ENCODE results near the gene STAM. TPM values are rescaled to one million over a fixed set of nuclear protein-coding genes. Genes with fewer than 3 reads are reported as not detected.

STAM gene
- total RNA-seq, 1 donor from 2014 or later, result 27.8 TPM

GRCh38 chr10:17685233-17685840 is 41.4 kb downstream of the STAM start:
- H3K9me3 Mint-ChIP-seq (ENCODE audit: low read depth), result no peaks in the 10 kb centered on the region
- H3K27me3 Mint-ChIP-seq, result no peaks in the 10 kb centered on the region

DNA sequence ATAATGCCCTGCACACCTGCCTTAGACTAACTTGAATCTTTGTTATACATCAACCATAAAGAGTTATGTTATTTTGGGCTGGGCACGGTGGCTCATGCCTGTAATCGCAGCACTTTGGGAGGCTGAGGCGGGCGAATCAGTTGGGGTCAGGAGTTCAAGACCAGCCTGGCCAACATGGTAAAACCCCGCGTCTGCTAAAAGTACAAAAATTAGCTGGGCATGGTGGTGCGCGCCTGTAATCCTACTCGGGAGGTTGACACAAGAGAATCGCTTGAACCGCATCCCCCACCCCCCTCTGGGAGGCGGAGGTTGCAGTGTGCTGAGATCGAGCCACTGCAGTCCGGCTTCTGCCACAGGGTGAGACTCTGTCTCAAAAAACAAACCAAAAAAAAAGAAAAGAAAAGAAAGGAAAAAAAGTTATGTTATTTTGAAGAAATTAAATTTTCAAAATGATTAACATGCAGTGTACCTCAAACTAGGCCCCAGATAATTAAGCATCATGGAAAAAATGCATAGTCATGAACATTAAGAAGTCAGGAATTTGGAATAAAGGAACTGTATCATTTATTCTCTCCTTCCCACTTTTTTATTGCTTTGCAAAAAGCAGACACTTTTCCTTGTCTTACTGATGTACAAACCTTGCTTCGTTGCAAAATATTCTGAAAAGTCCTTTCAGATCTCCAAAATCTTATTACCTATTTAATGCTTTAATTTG is 43.3 kb downstream of the STAM start:
- Mint-ChIP-seq H3K27ac (no peak overlapping the region), H3K4me1 (ENCODE audit: low read depth) (peaks cover 5% of the 10 kb centered on the region)
- TF ChIP-seq, protein P1, sequence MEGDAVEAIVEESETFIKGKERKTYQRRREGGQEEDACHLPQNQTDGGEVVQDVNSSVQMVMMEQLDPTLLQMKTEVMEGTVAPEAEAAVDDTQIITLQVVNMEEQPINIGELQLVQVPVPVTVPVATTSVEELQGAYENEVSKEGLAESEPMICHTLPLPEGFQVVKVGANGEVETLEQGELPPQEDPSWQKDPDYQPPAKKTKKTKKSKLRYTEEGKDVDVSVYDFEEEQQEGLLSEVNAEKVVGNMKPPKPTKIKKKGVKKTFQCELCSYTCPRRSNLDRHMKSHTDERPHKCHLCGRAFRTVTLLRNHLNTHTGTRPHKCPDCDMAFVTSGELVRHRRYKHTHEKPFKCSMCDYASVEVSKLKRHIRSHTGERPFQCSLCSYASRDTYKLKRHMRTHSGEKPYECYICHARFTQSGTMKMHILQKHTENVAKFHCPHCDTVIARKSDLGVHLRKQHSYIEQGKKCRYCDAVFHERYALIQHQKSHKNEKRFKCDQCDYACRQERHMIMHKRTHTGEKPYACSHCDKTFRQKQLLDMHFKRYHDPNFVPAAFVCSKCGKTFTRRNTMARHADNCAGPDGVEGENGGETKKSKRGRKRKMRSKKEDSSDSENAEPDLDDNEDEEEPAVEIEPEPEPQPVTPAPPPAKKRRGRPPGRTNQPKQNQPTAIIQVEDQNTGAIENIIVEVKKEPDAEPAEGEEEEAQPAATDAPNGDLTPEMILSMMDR (IDR thresholded peaks at IDR 0.05; ENCODE audit: unreplicated experiment), result no peak

More at GRCh38 chr10:17685233-17685840, 41.4 kb downstream of the STAM start:
- H3K4me3 Mint-ChIP-seq (ENCODE audit: low read depth), result no peak overlapping the region
- peaks cover 8% of the 10 kb centered on the region for H3K4me1 Mint-ChIP-seq (ENCODE audit: low read depth)
- no peak overlapping the region for H3K27ac Mint-ChIP-seq
- TF ChIP-seq, protein P1 (IDR thresholded peaks at IDR 0.05; ENCODE audit: unreplicated experiment), result no peak
- H3K36me3 Mint-ChIP-seq (ENCODE audit: insufficient read depth), result peaks cover 8% of the 10 kb centered on the region
- no peak for DNase-seq (ENCODE audit: low spot score, unreplicated experiment)

DNA sequence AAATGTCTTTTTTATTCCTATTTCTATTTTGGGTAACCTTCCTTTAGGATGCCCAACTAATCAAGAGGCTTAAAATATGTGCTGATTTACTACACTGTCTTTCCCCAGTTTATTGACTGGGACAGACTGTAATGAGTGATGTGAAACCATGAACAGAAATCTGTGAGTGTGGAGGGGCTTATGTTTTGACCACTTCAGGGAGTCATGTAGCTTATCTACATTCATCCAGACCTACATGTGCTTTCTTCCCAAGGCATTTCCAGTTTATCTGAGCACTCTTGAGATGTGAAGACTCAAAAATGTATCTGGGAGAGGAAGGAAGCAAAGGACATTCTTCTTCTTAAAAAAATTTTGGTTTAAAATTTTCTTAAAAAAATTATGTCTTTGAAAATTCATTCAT is 45.2 kb downstream of the STAM start:
- no peak for DNase-seq (ENCODE audit: low spot score, unreplicated experiment)
- Mint-ChIP-seq H3K27me3 (no peaks in the 10 kb centered on the region), H3K9me3 (ENCODE audit: low read depth) (no peaks in the 10 kb centered on the region), H3K4me3 (ENCODE audit: low read depth) (no peak overlapping the region), H3K27ac (no peak overlapping the region), H3K36me3 (ENCODE audit: insufficient read depth) (peaks cover 8% of the 10 kb centered on the region), H3K4me1 (ENCODE audit: low read depth) (no peaks in the 10 kb centered on the region)
- TF ChIP-seq, protein P1 (IDR thresholded peaks at IDR 0.05; ENCODE audit: unreplicated experiment), result no peak

More for the DNA sequence above, 43.3 kb downstream of the STAM start:
- Mint-ChIP-seq H3K36me3 (ENCODE audit: insufficient read depth) (peaks cover 8% of the 10 kb centered on the region), H3K4me3 (ENCODE audit: low read depth) (no peak overlapping the region), H3K9me3 (ENCODE audit: low read depth) (no peaks in the 10 kb centered on the region), H3K27me3 (no peaks in the 10 kb centered on the region)
- no peak for DNase-seq (ENCODE audit: low spot score, unreplicated experiment)

DNA sequence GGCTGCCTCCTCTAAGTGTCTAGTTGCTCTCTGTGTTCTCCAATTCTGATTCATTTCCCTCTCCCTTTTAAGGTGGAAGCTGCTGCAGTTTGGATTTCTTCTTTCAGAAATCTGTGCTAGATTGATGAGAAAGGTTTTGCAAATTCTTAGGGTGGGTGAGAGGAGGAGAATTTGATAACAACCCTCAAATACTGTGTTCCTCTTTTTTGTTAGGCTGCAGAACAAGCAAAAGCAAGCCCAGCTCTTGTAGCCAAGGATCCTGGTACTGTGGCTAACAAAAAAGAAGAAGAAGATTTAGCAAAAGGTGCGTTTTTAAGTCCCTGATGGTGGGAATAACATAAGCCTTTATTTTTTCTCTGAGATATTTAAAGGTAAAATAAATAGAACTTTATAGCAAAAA is 49.1 kb downstream of the STAM start:
- TF ChIP-seq, protein P1 (IDR thresholded peaks at IDR 0.05; ENCODE audit: unreplicated experiment), result no peak
- peaks cover 8% of the 10 kb centered on the region for H3K36me3 Mint-ChIP-seq (ENCODE audit: insufficient read depth)
- no peak for DNase-seq (ENCODE audit: low spot score, unreplicated experiment)
- H3K27me3 Mint-ChIP-seq, result no peaks in the 10 kb centered on the region
- no peak overlapping the region for H3K4me3 Mint-ChIP-seq (ENCODE audit: low read depth)
- no peaks in the 10 kb centered on the region for H3K4me1 Mint-ChIP-seq (ENCODE audit: low read depth)
- no peaks in the 10 kb centered on the region for H3K9me3 Mint-ChIP-seq (ENCODE audit: low read depth)
- no peak overlapping the region for H3K27ac Mint-ChIP-seq

DNA sequence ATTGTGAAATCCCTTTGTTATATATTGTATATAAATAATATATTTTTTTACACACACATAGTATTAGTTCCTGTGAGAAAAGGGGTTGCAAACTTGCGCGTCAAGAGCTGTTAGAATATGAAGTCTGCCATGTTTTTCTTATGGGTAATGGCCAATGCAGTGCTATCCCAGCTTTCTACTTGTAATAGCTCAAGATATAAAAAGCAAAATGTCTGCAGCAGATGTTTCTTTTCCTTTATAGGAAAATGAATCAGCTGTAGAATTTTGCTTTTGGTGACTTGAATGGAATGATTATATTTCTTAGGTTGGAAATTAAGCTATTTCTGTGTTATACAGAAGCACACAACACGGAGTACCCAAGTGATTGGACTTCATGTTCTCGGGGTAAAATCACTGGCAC is 54.7 kb downstream of the STAM start:
- TF ChIP-seq, protein P1 (IDR thresholded peaks at IDR 0.05; ENCODE audit: unreplicated experiment), result no peak
- H3K4me3 Mint-ChIP-seq (ENCODE audit: low read depth), result no peak overlapping the region
- H3K36me3 Mint-ChIP-seq (ENCODE audit: insufficient read depth), result peaks cover 11% of the 10 kb centered on the region

More for the DNA sequence above, 54.7 kb downstream of the STAM start:
- H3K9me3 Mint-ChIP-seq (ENCODE audit: low read depth), result no peaks in the 10 kb centered on the region
- no peak for DNase-seq (ENCODE audit: low spot score, unreplicated experiment)
- H3K27me3 Mint-ChIP-seq, result no peaks in the 10 kb centered on the region
- H3K4me1 Mint-ChIP-seq (ENCODE audit: low read depth), result no peaks in the 10 kb centered on the region
- no peak overlapping the region for H3K27ac Mint-ChIP-seq
